G401.6 (cell line): ENCODE data around the gene AGTRAP.

Experiments used
- FAIRE-seq: peaks from 2 replicates; lab custom pipeline; 2012; peaks lifted over from hg19 to GRCh38; lab: Jason Lieb, UNC

AGTRAP gene

GRCh38 chr1:11736746-11737639 lies 1.1 kb downstream of the AGTRAP start:
- FAIRE-seq: peak; percentile 87

DNA sequence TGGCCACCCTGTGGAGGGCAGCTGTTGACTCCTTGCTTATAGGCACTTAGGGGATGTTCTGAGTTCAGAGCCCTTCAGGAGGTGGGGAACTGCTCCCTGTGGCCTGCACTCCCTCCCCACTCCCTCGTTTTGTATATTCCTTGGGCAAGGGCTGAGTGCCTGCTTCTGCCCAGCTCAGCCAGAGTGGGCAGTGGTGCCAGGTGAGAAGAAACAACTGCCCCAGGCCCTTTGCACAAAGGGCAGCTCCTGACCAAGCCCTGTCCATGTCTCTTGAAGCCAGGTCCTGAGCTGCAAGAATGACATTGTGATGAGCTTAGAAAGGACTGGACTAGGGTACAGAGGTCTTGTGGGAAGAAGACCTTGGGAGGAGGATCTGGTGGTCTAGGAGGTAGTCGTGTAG lies 2.2 kb downstream of the AGTRAP start:
- no peak for FAIRE-seq

DNA sequence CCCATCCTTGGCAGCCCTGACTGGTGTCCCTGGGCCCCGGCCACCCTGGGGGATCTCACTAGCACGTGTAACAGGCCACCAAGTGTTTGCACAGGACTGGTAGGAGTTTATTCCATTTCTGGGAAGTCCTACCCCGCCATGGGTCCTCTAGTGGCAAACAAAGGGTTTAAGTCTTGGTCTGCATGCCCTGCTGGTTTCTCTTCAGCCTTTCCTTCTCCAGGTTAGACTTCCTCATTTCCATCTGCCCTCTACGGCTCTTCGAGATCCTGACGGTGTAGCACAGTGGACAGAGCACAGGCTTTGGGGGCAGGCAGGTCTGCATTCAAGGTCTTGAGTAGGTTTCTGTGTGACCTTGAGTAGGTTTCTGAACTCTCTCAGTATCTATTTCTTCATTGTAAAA lies 2.8 kb downstream of the AGTRAP start:
- no peak for FAIRE-seq

GRCh38 chr1:11740258-11741192 lies 4.6 kb downstream of the AGTRAP start:
- FAIRE-seq: no peak

DNA sequence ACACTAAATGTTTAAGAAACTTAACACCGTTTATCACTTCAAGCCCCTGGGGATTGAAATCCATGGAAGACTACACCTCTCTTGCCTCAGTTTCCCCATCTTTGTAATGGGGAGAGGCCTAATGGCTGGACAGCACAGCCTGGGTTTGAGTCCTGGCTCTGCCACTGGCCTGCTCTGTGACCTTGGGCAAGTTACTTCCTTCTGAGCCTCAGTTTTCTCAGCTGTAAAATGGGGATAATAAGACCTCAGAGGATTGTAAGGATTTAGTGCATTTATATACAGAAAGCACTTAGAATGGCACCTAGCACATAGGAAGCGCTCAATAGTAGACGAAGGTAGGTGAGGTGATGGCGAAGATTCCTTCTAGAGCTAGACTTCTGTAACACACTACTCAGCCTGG lies 5.5 kb downstream of the AGTRAP start:
- no peak for FAIRE-seq

DNA sequence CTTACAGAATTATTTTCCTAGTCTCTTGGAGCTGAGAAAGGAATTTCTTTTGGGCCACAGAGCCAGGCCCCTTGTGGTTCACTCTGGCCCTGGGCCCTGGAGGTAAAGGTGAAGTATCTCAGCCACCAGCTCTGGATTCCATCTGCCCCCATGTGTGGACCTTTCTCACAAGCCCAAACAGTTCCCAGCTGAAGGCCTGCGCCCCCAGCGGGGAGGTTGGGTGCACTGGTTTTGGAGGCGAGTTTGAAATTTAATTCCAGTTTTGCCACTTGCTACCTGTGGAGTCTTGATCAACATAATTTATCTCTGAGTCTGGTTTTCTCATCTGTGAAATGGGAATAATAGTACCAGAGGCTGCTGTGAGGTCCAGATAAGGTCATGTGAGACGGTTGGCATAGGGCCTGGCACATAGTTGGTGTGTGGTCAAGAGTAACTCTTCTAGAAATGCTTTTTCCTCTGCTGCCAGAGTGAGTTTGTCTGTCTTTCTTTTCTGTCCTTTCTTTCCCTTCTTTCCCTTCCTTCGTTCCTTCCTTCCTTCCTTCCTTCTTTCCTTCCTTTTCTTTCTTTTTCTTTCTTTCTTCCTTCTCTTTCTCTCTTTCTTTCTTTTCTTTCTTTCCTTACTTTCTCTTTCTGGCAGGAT lies 6.1 kb downstream of the AGTRAP start:
- no peak for FAIRE-seq

DNA sequence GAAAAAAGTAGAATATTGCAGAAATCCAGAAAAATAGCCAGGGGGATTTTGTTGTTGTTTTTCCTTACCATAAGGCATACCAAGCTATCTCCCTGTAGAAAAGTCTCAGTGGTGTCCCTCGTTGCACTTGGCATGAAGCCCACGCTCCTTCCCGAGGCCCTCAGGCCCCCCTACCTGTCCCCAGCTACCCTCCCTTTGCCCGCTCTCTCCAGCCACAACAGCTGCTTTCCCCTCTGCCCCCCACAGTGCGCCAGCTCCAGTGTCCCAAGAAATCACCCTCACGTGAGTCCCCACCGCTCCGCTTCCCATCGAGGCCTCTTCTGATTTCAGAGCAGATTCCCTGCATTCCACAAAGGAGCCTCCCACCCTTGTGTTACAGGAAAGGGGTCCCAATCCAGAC lies 8.4 kb downstream of the AGTRAP start:
- FAIRE-seq: no peak

DNA sequence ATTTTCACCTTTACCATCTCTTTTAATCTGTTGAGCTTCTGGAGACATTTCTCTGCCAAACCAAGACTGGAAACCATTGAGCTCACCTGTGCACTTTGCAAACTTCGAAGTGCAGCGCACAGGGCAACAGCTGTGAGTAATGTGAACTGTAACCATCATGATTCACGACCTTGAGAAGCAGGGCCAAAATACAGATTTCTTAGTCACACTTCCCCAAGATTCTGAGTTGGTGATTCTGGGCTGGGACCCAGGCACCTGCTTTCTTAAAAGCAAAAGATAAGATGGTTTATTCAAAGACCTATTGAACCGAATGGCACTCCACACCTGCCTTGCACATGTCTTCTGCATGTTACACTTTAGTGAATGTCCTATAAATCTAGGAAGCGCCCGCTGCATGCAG lies 10.2 kb downstream of the AGTRAP start:
- FAIRE-seq: no peak

DNA sequence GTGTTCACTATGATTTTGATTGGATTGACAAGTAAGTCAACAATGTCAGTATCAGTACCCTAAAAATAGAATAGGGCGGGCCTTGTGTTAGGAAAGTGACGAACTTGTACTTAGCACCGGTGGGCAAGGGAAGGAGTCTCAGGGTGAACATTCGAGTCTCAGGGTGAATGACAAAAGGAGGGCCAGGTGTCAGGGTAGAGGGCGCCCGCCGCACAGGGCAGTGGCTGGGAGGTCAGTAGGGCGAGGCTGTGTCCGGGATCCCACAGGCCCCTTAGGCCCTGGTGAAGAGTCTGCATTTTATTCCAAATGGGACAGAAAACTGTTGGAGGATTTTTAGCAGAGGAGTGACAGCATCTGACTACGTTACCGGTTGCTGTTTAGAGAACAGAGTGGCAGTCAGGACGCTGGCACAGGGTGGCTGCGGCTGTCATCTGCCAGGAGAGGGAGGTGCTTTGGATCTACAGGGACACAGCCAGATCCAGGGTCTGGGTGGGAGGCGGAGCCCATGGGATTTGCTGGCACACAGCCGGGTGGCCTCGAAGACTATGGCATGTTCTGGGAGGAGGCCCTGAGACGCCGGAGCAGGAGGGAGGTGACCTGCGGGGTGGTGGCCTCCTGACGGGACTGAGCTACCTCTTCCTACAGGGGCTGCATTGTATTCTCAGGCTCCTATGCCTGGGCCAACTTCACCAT lies 11.0 kb downstream of the AGTRAP start:
- FAIRE-seq: no peak

DNA sequence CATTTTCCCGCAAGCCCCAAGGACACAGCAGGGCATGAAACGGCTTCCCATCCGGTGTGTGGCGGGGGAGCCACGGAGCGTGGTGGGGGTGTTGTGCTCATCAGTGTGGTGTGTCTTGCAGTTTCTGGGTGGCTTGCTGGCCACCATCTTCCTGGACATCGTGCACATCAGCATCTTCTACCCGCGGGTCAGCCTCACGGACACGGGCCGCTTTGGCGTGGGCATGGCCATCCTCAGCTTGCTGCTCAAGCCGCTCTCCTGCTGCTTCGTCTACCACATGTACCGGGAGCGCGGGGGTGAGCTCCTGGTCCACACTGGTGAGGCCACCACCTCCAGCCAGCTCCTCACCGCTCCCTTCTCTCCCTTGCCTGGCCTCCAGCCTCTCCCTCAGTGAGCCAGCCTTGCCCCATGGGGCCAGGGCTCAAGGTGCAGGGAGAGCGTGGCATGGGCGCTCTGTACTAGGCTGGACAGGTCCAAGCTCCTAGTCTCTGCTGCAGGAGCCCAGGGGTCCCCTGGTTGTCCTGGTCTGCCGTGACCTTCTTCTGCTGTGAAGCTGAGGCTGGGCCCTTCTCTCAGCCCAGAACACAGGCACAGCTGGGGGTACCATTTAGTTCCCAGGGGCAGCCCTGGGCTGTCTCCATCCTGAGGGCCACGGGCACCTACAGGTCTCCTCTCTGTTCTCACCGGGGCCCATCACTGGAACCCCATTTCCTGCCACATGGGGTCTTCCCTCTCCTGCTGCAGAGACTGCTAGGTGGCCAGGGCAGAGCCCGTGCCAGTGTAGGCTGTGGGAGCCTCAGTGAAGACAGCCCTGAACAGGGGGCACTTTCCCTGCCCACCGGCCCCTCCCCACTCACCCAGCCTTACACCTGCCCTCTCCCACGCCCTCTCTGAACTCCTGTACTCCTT lies 12.6 kb downstream of the AGTRAP start:
- no peak for FAIRE-seq

DNA sequence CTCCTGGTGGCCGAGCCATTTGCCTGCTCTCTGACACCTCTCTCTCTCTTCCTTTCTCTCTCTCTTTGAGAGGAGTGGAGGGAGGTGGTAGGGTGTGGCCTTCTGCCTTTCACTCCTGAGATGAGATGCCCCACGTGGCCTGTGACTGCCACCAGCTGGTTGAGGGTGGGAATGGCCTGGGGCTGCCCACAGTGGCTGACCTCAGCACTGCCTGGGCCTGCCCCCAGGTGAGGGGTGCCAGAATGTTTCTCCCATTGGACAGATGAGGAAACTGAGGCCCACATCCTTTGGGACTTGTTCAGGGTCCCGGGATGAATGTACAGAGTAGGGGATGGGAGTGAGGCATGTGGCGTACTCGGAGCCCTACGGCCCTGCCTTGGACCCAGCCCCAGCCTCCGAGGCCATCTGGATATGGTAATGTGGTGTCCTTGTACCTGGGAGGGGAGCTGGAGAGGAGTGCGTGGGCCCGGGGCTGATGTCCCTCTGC lies 13.3 kb downstream of the AGTRAP start:
- no peak for FAIRE-seq

GRCh38 chr1:11749996-11750395 lies 14.1 kb downstream of the AGTRAP start:
- no peak for FAIRE-seq

GRCh38 chr1:11751087-11751486 lies 15.2 kb downstream of the AGTRAP start:
- no peak for FAIRE-seq

- no peak for FAIRE-seq
Measured at GRCh38 chr1:11752359-11753088, 16.6 kb downstream of the AGTRAP start.

GRCh38 chr1:11753555-11754208 lies 17.7 kb downstream of the AGTRAP start:
- FAIRE-seq: no peak

DNA sequence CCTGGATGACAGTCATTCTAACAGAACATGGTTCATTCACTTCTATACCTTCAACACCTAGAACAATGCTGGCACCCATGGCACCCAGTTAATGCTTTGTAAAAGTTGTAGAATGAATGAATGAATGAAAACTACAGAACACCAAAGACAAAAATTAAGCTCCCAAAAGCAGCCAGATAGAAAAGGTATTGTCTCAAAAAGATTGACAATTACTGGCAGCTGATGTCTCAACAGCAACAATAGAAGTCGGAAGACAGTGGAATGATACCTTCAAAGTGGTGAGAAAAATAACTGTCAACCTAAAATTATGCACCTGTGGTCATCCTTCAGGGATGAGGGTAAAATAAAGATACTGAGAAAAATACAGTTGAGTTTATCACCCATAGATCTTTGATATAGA lies 21.1 kb downstream of the AGTRAP start:
- FAIRE-seq: no peak

GRCh38 chr1:11759791-11760190 lies 23.9 kb downstream of the AGTRAP start:
- FAIRE-seq: no peak

- FAIRE-seq: no peak
Measured at GRCh38 chr1:11761285-11761684, 25.3 kb downstream of the AGTRAP start.

DNA sequence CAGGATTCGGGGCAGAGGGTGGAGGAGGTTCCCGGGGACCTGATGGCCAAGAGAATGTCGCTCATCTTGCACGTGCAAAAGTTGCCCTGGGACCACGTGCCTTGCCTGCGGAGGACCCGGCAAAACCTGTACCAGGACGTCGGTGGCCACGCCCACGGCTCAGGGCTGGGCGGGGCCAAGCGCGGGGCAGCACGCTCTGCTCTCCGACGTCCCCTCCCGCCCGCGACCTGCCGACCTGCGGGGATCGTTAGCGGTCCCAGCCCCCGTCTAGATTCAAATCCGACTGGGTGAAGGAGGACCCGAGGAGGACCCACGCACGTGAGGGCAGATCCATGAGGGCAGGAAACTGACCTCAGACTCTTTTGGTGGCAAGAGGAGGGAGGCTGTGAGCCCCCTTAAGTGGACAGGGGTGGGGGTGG lies 26.1 kb downstream of the AGTRAP start, which contains the start of gene C1orf167:
TSS of gene C1orf167 (plus strand) at position 206 of the 419 bp plus-strand sequence. CDS start 2,208 bp downstream, outside the sequence.
- FAIRE-seq: no peak
